Panc1 (cell line): ENCODE data around the gene FAM168B. TPM values are rescaled to one million over a fixed set of nuclear protein-coding genes. Genes with fewer than 3 reads are reported as not detected.

ENCODE experiments used
- ATAC-seq: fragments of 200-7000 bp; cut with Tn5 transposase; 2 replicates; pipeline ENCODE4 v1.9.1; 2020; ENCODE audit warnings: mild to moderate bottlenecking, moderate library complexity
- BruUV-seq: library from RNA; stranded (reverse); fragments of 400-500 nt; replicated peaks from 2 replicates; lab custom pipeline; 2021; lab: Mats Ljungman, UMichigan
- CTCF ChIA-PET: fragments of 300-600 bp; sonication (Branson Sonifier 250); formaldehyde crosslinking; loops from one replicate; lab custom pipeline; 2022; ENCODE audit warnings: antibody characterized with exemption; lab: Charles Lee
- POLR2A ChIA-PET: fragments of 300-600 bp; sonication (Branson Sonifier 250); formaldehyde crosslinking; loops from one replicate; lab custom pipeline; 2022; ENCODE audit warnings: antibody characterized with exemption; lab: Charles Lee
- DNase-seq: peaks from one replicate; pipeline ENCODE4 v3.0.0-alpha.2; 2010; ENCODE audit warnings: low read depth, low spot score
- H3K27ac ChIP-seq: 2 replicates; pipeline ENCODE4 v1.5.1; 2011; ENCODE audit warnings: mild to moderate bottlenecking, low read length, inconsistent platforms
- H3K27me3 ChIP-seq: fragments of 200-500 bp; sonication (Bioruptor generic); 2 replicates; pipeline ENCODE4 v1.6.0; 2014; ENCODE audit warnings: low read length, inconsistent platforms; ENCODE audit not compliant: control insufficient read depth, insufficient read depth
- H3K36me3 ChIP-seq: fragments of 200-500 bp; sonication (Bioruptor generic); 2 replicates; pipeline ENCODE4 v1.5.1; 2014; ENCODE audit warnings: inconsistent platforms, mild to moderate bottlenecking, low read length, moderate library complexity; ENCODE audit not compliant: control insufficient read depth, insufficient read depth
- H3K4me1 ChIP-seq: 2 replicates; pipeline ENCODE4 v1.5.1; 2011; ENCODE audit warnings: inconsistent platforms, mild to moderate bottlenecking, low read length, moderate library complexity; ENCODE audit not compliant: control insufficient read depth, insufficient read depth
- H3K4me3 ChIP-seq, 2 experiments: 2 replicates each; pipeline ENCODE4 v1.5.1; 2011 to 2012; ENCODE audit warnings: low read depth in 2 of 2, low read length in 2 of 2, mild to moderate bottlenecking in 2 of 2, inconsistent platforms in 1 of 2, moderate library complexity in 1 of 2
- H3K9me3 ChIP-seq: fragments of 200-500 bp; sonication (Bioruptor generic); 2 replicates; pipeline ENCODE4 v1.5.1; 2014; ENCODE audit warnings: low read depth, mild to moderate bottlenecking, inconsistent platforms, low read length, moderate library complexity; ENCODE audit not compliant: control insufficient read depth, insufficient read depth
- CTCF ChIP-seq: fragments of 450-650 bp; IDR thresholded peaks from 2 replicates; pipeline ENCODE4 v1.5.1; 2017; ENCODE audit warnings: mild to moderate bottlenecking
- POLR2AphosphoS5 ChIP-seq: IDR thresholded peaks from 2 replicates; pipeline ENCODE4 v1.6.1; 2012; ENCODE audit warnings: mild to moderate bottlenecking, low read depth, low read length, moderate library complexity
- REST ChIP-seq, 2 experiments: IDR thresholded peaks; 2 replicates each; pipeline ENCODE4 v1.6.1; 2011 to 2012; ENCODE audit warnings: low read depth in 2 of 2, control low read depth in 1 of 2, low read length in 1 of 2, mild to moderate bottlenecking in 1 of 2, moderate library complexity in 1 of 2; ENCODE audit not compliant: insufficient read depth in 1 of 2
- SIN3A ChIP-seq: IDR thresholded peaks from 2 replicates; pipeline ENCODE4 v1.6.1; 2012; ENCODE audit warnings: low read depth, mild to moderate bottlenecking, low read length, moderate library complexity, borderline replicate concordance; ENCODE audit not compliant: insufficient read depth
- TCF7L2 ChIP-seq: IDR thresholded peaks from 2 replicates; pipeline ENCODE4 v1.6.1; 2011; ENCODE audit warnings: mild to moderate bottlenecking, low read depth, low read length, inconsistent platforms
- in situ Hi-C: cut with HindIII; loops from 2 replicates; pipeline ENCODE4 v1.10.0; 2016; ENCODE audit warnings: low sequenced_read_pairs, low pct_unique_long_range_greater_than_20kb
- intact Hi-C: fragments of 100-400 bp; cut with micrococcal nuclease; formaldehyde crosslinking; loops from one replicate; pipeline ENCODE4 v1.10.0; 2022; ENCODE audit not compliant: unreplicated experiment
- total RNA-seq: library from RNA; stranded (reverse); gene quantifications from one replicate; pipeline ENCODE4 v1.2.1, GENCODE V29; 2021; ENCODE audit not compliant: unreplicated experiment

FAM168B gene
- total RNA-seq, 1 experiment from 2014 or later, result 137 TPM

GRCh38 chr2:131121464-131121863 lies 28.2 kb upstream of the FAM168B start:
- intact Hi-C loops (no loop called here), in situ Hi-C loops (no loop called here)
- ChIA-PET POLR2A (no interaction called here), CTCF (no interaction called here)
- no peak overlapping the region for H3K4me3 ChIP-seq
- no TSS peak for BruUV-seq
- no peaks in the 10 kb centered on the region; the same call in 1 of the 2 replicates for H3K4me1 ChIP-seq
- TF ChIP-seq CTCF (no peak), SIN3A (no peak), POLR2AphosphoS5 (no peak), REST (IDR thresholded peaks at IDR 0.05; ENCODE audit: insufficient read depth in 1 of 2, low read depth in 2 of 2, low read length in 1 of 2) (no peak), TCF7L2 (no peak)
- H3K36me3 ChIP-seq, result peaks cover 1% of the 10 kb centered on the region
- H3K27ac ChIP-seq, result no peak overlapping the region
- H3K27me3 ChIP-seq, result no peaks in the 10 kb centered on the region
- no peaks in the 10 kb centered on the region for H3K9me3 ChIP-seq
- no peak for DNase-seq
- no peak for ATAC-seq

GRCh38 chr2:131120815-131121317 lies 27.6 kb upstream of the FAM168B start:
- ATAC-seq, result no peak
- Histone ChIP-seq H3K4me3 (no peak overlapping the region), H3K36me3 (no peaks in the 10 kb centered on the region; the same call in 1 of the 2 replicates), H3K4me1 (no peaks in the 10 kb centered on the region; the same call in 1 of the 2 replicates), H3K9me3 (no peaks in the 10 kb centered on the region), H3K27me3 (no peaks in the 10 kb centered on the region), H3K27ac (no peak overlapping the region)
- CTCF ChIA-PET, result no interaction called here
- no TSS peak for BruUV-seq
- TF ChIP-seq TCF7L2, result no peak
- TF ChIP-seq POLR2AphosphoS5, result no peak
- no peak for TF ChIP-seq SIN3A
- no peak for TF ChIP-seq REST (IDR thresholded peaks at IDR 0.05; ENCODE audit: insufficient read depth in 1 of 2, low read depth in 2 of 2, low read length in 1 of 2)
- TF ChIP-seq CTCF, result no peak
- POLR2A ChIA-PET, result no interaction called here
- in situ Hi-C loops (no loop called here), intact Hi-C loops (no loop called here)
- no peak for DNase-seq
